GM12878 (cell line): ENCODE data around the gene CSNK2A1. TPM values are rescaled to one million over a fixed set of nuclear protein-coding genes. Genes with fewer than 3 reads are reported as not detected.

Experiments
- ATF3 ChIP-seq: IDR thresholded peaks from 2 replicates; pipeline ENCODE4 v1.6.1; 2011; ENCODE audit warnings: low read depth, mild to moderate bottlenecking, low read length, moderate library complexity, borderline replicate concordance; ENCODE audit errors: extremely low read depth
- BRCA1 ChIP-seq: IDR thresholded peaks from 2 replicates; pipeline ENCODE4 v1.6.1; 2011; ENCODE audit warnings: low read depth, low read length, improper control_type of control experiment
- EGR1 ChIP-seq, 2 experiments: IDR thresholded peaks; 1 replicate in 1 of 2; 2 replicates in 1 of 2; pipeline ENCODE4 v1.6.1; 2011 to 2012; ENCODE audit warnings: low read depth in 2 of 2, low read length in 2 of 2, borderline replicate concordance in 1 of 2, mild to moderate bottlenecking in 1 of 2, moderate library complexity in 1 of 2
- FOXM1 ChIP-seq: IDR thresholded peaks from 2 replicates; pipeline ENCODE4 v1.6.1; 2012; ENCODE audit warnings: low read depth, mild to moderate bottlenecking, inconsistent platforms, low read length, moderate library complexity
- JUNB ChIP-seq: IDR thresholded peaks from 2 replicates; pipeline ENCODE4 v1.6.1; 2016; ENCODE audit warnings: antibody characterized with exemption, mild to moderate bottlenecking
- NR2C2 ChIP-seq: IDR thresholded peaks from 2 replicates; pipeline ENCODE4 v1.6.1; 2011; ENCODE audit warnings: borderline replicate concordance, low read depth; ENCODE audit not compliant: control insufficient read depth, insufficient read length
- RELB ChIP-seq: fragments of 450-650 bp; IDR thresholded peaks from 2 replicates; pipeline ENCODE4 v1.6.1; 2017; ENCODE audit warnings: low read depth, mild to moderate bottlenecking, moderate library complexity
- YY1 ChIP-seq: IDR thresholded peaks from 2 replicates; pipeline ENCODE4 v1.6.1; 2011; ENCODE audit warnings: low read depth, mild to moderate bottlenecking, low read length
- polyA plus RNA-seq, 11 experiments: library from polyadenylated mRNA; depleted of rRNA in 4 of 11; unstranded in 6 of 11; stranded (reverse) in 5 of 11; fragments of >200 nt; fragmentation: Nextera tagmentation in 4 of 11; fragmentation: Illumina TruSeq in 1 of 11; extraction: Ambion mirVana in 4 of 11; extraction: Trizol in 1 of 11; gene quantifications; 1 replicate in 1 of 11; 2 replicates in 10 of 11; pipeline versions ENCODE4 v1.2.1 to v1.2.3, GENCODE V29; 2011 to 2016; ENCODE audit warnings: inconsistent platforms in 2 of 11, missing spikeins in 2 of 11, low read depth in 1 of 11
- total RNA-seq, 4 experiments: library from RNA; depleted of rRNA in 3 of 4; stranded (reverse); fragments of >200 nt in 3 of 4; fragmentation: Illumina TruSeq in 1 of 4; extraction: Trizol in 1 of 4; gene quantifications; 2 replicates each; pipeline versions ENCODE4 v1.2.1 to v1.2.3, GENCODE V29; 2013 to 2021
- TF ChIP-seq, protein P1 (sequence below): IDR thresholded peaks from 2 replicates; pipeline ENCODE4 v1.6.1; 2012; ENCODE audit warnings: low read length, inconsistent platforms

CSNK2A1 gene
- total and polyA plus RNA-seq, 10 of the 15 experiments (the other 5 are each of a cell fraction or from before 2014, with no cell fraction given), result 47.6 to 199 (median 95.0) TPM

GRCh38 chr20:543369-544152, at the start of gene CSNK2A1 (continued):
- TF ChIP-seq BRCA1 (no peak), NR2C2 (no peak), RELB (peak; percentile 74; the same call in 1 of the 2 replicates), EGR1 (IDR thresholded peaks at IDR 0.05; ENCODE audit: borderline replicate concordance in 1 of 2, low read depth in 2 of 2, low read length in 2 of 2) (no peak), JUNB (no peak), ATF3 (no peak), FOXM1 (no peak; the same call in 1 of the 2 replicates), YY1 (peak; percentile 96)
- TF ChIP-seq, protein P1, sequence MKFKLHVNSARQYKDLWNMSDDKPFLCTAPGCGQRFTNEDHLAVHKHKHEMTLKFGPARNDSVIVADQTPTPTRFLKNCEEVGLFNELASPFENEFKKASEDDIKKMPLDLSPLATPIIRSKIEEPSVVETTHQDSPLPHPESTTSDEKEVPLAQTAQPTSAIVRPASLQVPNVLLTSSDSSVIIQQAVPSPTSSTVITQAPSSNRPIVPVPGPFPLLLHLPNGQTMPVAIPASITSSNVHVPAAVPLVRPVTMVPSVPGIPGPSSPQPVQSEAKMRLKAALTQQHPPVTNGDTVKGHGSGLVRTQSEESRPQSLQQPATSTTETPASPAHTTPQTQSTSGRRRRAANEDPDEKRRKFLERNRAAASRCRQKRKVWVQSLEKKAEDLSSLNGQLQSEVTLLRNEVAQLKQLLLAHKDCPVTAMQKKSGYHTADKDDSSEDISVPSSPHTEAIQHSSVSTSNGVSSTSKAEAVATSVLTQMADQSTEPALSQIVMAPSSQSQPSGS, result no peak
